GM12878 (cell line): Measurements from ENCODE around the gene CCNY. TPM values are rescaled to one million over a fixed set of nuclear protein-coding genes. Genes with fewer than 3 reads are reported as not detected.

Source experiments
- ATAC-seq: fragments of 200-7000 bp; cut with Tn5 transposase; 3 replicates; pipeline ENCODE4 v1.9.1; 2020; ENCODE audit warnings: mild to moderate bottlenecking, moderate library complexity
- BruUV-seq: library from RNA; stranded (reverse); fragments of 400-500 nt; replicated peaks from 2 replicates; lab custom pipeline; 2021; lab: Mats Ljungman, UMichigan
- CTCF ChIA-PET: fragments of 300-600 bp; sonication (Branson Sonifier 250); formaldehyde crosslinking; extraction: SDS; loops from one replicate; lab custom pipeline; 2021; ENCODE audit warnings: inconsistent platforms; lab: Yijun Ruan, JAX
- POLR2A ChIA-PET: fragments of 350-600 bp; formaldehyde crosslinking; extraction: SDS; loops from one replicate; lab custom pipeline; 2021; ENCODE audit warnings: inconsistent platforms; lab: Charles Lee
- RAD21 ChIA-PET: fragments of 300-600 bp; sonication (Branson Sonifier 250); formaldehyde crosslinking; loops from one replicate; lab custom pipeline; 2023; ENCODE audit warnings: antibody characterized with exemption; ENCODE audit not compliant: unreplicated experiment; lab: Charles Lee
- SMC1A ChIA-PET: fragments of 300-600 bp; sonication (Branson Sonifier 250); formaldehyde crosslinking; loops from one replicate; lab custom pipeline; 2023; ENCODE audit not compliant: unreplicated experiment, uncharacterized antibody; lab: Charles Lee
- DNase-seq: peaks from one replicate; pipeline ENCODE4 v3.0.0-alpha.2; 2011; ENCODE audit warnings: low read depth, low spot score
- FAIRE-seq: peaks from 3 replicates; lab custom pipeline; 2011; peaks lifted over from hg19 to GRCh38; lab: Jason Lieb, UNC
- H2AFZ ChIP-seq: 2 replicates; pipeline ENCODE4 v1.6.0; 2011; ENCODE audit warnings: low read depth, low read length, control low read depth; ENCODE audit not compliant: control insufficient read depth
- H3K27ac ChIP-seq: 2 replicates; pipeline ENCODE4 v1.5.1; 2011; ENCODE audit warnings: control low read depth; ENCODE audit not compliant: control insufficient read depth, insufficient read depth
- H3K27me3 ChIP-seq, 2 experiments: replicated peaks in 1 of 2; 2 replicates each; pipeline versions ENCODE4 v1.6.0 to v1.6.1; 2011; ENCODE audit warnings: low read length in 1 of 2; ENCODE audit not compliant: control insufficient read depth in 2 of 2, insufficient read depth in 2 of 2
- H3K36me3 ChIP-seq, 2 experiments: 2 replicates each; pipeline ENCODE4 v1.5.1; 2011; ENCODE audit warnings: low read length in 1 of 2; ENCODE audit not compliant: control insufficient read depth in 2 of 2, insufficient read depth in 2 of 2
- H3K4me1 ChIP-seq: 2 replicates; pipeline ENCODE4 v1.6.1; 2011; ENCODE audit warnings: mild to moderate bottlenecking, low read length, moderate library complexity, mixed read lengths; ENCODE audit not compliant: control insufficient read depth, insufficient read depth
- H3K4me2 ChIP-seq: 2 replicates; pipeline ENCODE4 v1.6.0; 2011; ENCODE audit warnings: control low read depth; ENCODE audit not compliant: control insufficient read depth, insufficient read depth
- H3K4me3 ChIP-seq: fragments of 200-600 bp; sonication (generic); 2 replicates; pipeline ENCODE4 v1.5.1; 2016
- H3K79me2 ChIP-seq: 2 replicates; pipeline ENCODE4 v1.6.0; 2011; ENCODE audit warnings: low read length; ENCODE audit not compliant: control insufficient read depth, insufficient read depth
- H3K9ac ChIP-seq: 2 replicates; pipeline ENCODE4 v1.8.0; 2011; ENCODE audit warnings: low read length, control low read depth, mixed read lengths; ENCODE audit not compliant: control insufficient read depth, insufficient read depth
- H3K9me3 ChIP-seq: replicated peaks from 3 replicates; pipeline ENCODE4 v1.5.1; 2011; ENCODE audit warnings: mild to moderate bottlenecking, low read length; ENCODE audit not compliant: control insufficient read depth, insufficient read depth
- H4K20me1 ChIP-seq: 2 replicates; pipeline ENCODE4 v1.6.0; 2011; ENCODE audit not compliant: control insufficient read depth, insufficient read depth
- BRCA1 ChIP-seq: IDR thresholded peaks from 2 replicates; pipeline ENCODE4 v1.6.1; 2011; ENCODE audit warnings: low read depth, low read length, improper control_type of control experiment
- ETV6 ChIP-seq, 2 experiments: fragments of 450-650 bp in 1 of 2; IDR thresholded peaks in 1 of 2; conservative IDR thresholded peaks in 1 of 2; 2 replicates each; pipeline ENCODE4 v1.6.1; 2014; ENCODE audit warnings: antibody characterized with exemption in 1 of 2, borderline replicate concordance in 1 of 2, low read depth in 1 of 2, mild to moderate bottlenecking in 1 of 2, moderate library complexity in 1 of 2
- KDM1A ChIP-seq: fragments of 200-600 bp; sonication (generic); IDR thresholded peaks from 2 replicates; pipeline ENCODE4 v1.6.1; 2016; ENCODE audit warnings: borderline replicate concordance
- MEF2B ChIP-seq: fragments of 450-650 bp; IDR thresholded peaks from 2 replicates; pipeline ENCODE4 v1.6.1; 2018; ENCODE audit warnings: mild to moderate bottlenecking, moderate library complexity; ENCODE audit not compliant: partially characterized antibody, poor library complexity, severe bottlenecking
- MYB ChIP-seq: fragments of 150-350 bp; IDR thresholded peaks from 2 replicates; pipeline ENCODE4 v1.6.1; 2014; ENCODE audit warnings: mild to moderate bottlenecking, low read depth, low read length, borderline replicate concordance
- PML ChIP-seq: IDR thresholded peaks from 2 replicates; pipeline ENCODE4 v1.6.1; 2012; ENCODE audit warnings: low read length, inconsistent platforms
- POU2F2 ChIP-seq: IDR thresholded peaks from 3 replicates; pipeline ENCODE4 v1.6.1; 2011; ENCODE audit warnings: low read depth, mild to moderate bottlenecking, low read length, borderline replicate concordance
- RFX5 ChIP-seq: IDR thresholded peaks from 2 replicates; pipeline ENCODE4 v1.6.1; 2011; ENCODE audit warnings: low read depth, low read length, improper control_type of control experiment
- RUNX3 ChIP-seq: IDR thresholded peaks from 2 replicates; pipeline ENCODE4 v1.6.1; 2012; ENCODE audit warnings: low read length, inconsistent platforms
- SIN3A ChIP-seq: IDR thresholded peaks from 2 replicates; pipeline ENCODE4 v1.6.1; 2012; ENCODE audit warnings: low read depth, low read length, improper control_type of control experiment
- SMAD5 ChIP-seq: IDR thresholded peaks from 2 replicates; pipeline ENCODE4 v1.6.1; 2016; ENCODE audit warnings: antibody characterized with exemption, low read depth
- ZNF687 ChIP-seq: fragments of 450-650 bp; IDR thresholded peaks from 2 replicates; pipeline ENCODE4 v1.6.1; 2017; ENCODE audit warnings: mild to moderate bottlenecking, moderate library complexity
- WGBS: methylation state at CpG from one replicate; pipeline ENCODE4 v1.1.6; 2016; ENCODE audit warnings: low lambda C conversion rate; ENCODE audit not compliant: insufficient replicate concordance, insufficient coverage; ENCODE audit errors: missing lambda C conversion rate; 5-methylcytosine and 5-hydroxymethylcytosine counted together
- in situ Hi-C: fragments of 300-500 bp; cut with MboI; formaldehyde crosslinking; loops from 9 replicates; pipeline ENCODE4 v1.14.3; 2018; ENCODE audit warnings: mixed read lengths
- intact Hi-C: fragments of 100-400 bp; cut with micrococcal nuclease; formaldehyde crosslinking; loops from one replicate; pipeline ENCODE4 v1.14.2; 2022; ENCODE audit not compliant: unreplicated experiment
- polyA plus RNA-seq, 11 experiments: library from polyadenylated mRNA; depleted of rRNA in 4 of 11; unstranded in 6 of 11; stranded (reverse) in 5 of 11; fragments of >200 nt; fragmentation: Nextera tagmentation in 4 of 11; fragmentation: Illumina TruSeq in 1 of 11; extraction: Ambion mirVana in 4 of 11; extraction: Trizol in 1 of 11; gene quantifications; 1 replicate in 1 of 11; 2 replicates in 10 of 11; pipeline versions ENCODE4 v1.2.1 to v1.2.3, GENCODE V29; 2011 to 2016; ENCODE audit warnings: inconsistent platforms in 2 of 11, missing spikeins in 2 of 11, low read depth in 1 of 11
- total RNA-seq, 4 experiments: library from RNA; depleted of rRNA in 3 of 4; stranded (reverse); fragments of >200 nt in 3 of 4; fragmentation: Illumina TruSeq in 1 of 4; extraction: Trizol in 1 of 4; gene quantifications; 2 replicates each; pipeline versions ENCODE4 v1.2.1 to v1.2.3, GENCODE V29; 2013 to 2021
- TF ChIP-seq, protein P1 (sequence below): fragments of 450-650 bp; IDR thresholded peaks from 2 replicates; pipeline ENCODE4 v1.6.1; 2017; ENCODE audit warnings: antibody characterized with exemption, mild to moderate bottlenecking, moderate library complexity

CCNY gene
- total and polyA plus RNA-seq, 10 of the 15 experiments (the other 5 are each of a cell fraction or from before 2014, with no cell fraction given): 3.6 to 50.0 (median 26.1) TPM

- in situ Hi-C loops: no loop called here
- 48% methylated on average over 12 of the region's 12 CpGs for WGBS
- FAIRE-seq: no peak
These were observed 243.6 kb downstream of the CCNY start for GRCh38 chr10:35579726-35580422.

More at GRCh38 chr10:35579726-35580422, 243.6 kb downstream of the CCNY start:
- Histone ChIP-seq H2AFZ (no peak overlapping the region), H3K4me2 (no peak overlapping the region), H4K20me1 (no peaks in the 10 kb centered on the region), H3K27me3 (no peaks in the 10 kb centered on the region), H3K9ac (no peak overlapping the region), H3K4me3 (no peak overlapping the region), H3K79me2 (no peaks in the 10 kb centered on the region), H3K36me3 (no peaks in the 10 kb centered on the region), H3K4me1 (no peaks in the 10 kb centered on the region), H3K9me3 (no peaks in the 10 kb centered on the region), H3K27ac (no peak overlapping the region)
- TF ChIP-seq ZNF687 (no peak), RUNX3 (no peak), RFX5 (no peak), SMAD5 (no peak), ETV6 (conservative IDR thresholded peaks at IDR 0.05 in 1 of 2, IDR thresholded peaks at IDR 0.05 in 1 of 2; ENCODE audit: borderline replicate concordance in 1 of 2, low read depth in 1 of 2) (no peak), POU2F2 (no peak), BRCA1 (no peak), KDM1A (no peak), MYB (no peak), PML (no peak), SIN3A (no peak), MEF2B (no peak)
- TF ChIP-seq, protein P1, sequence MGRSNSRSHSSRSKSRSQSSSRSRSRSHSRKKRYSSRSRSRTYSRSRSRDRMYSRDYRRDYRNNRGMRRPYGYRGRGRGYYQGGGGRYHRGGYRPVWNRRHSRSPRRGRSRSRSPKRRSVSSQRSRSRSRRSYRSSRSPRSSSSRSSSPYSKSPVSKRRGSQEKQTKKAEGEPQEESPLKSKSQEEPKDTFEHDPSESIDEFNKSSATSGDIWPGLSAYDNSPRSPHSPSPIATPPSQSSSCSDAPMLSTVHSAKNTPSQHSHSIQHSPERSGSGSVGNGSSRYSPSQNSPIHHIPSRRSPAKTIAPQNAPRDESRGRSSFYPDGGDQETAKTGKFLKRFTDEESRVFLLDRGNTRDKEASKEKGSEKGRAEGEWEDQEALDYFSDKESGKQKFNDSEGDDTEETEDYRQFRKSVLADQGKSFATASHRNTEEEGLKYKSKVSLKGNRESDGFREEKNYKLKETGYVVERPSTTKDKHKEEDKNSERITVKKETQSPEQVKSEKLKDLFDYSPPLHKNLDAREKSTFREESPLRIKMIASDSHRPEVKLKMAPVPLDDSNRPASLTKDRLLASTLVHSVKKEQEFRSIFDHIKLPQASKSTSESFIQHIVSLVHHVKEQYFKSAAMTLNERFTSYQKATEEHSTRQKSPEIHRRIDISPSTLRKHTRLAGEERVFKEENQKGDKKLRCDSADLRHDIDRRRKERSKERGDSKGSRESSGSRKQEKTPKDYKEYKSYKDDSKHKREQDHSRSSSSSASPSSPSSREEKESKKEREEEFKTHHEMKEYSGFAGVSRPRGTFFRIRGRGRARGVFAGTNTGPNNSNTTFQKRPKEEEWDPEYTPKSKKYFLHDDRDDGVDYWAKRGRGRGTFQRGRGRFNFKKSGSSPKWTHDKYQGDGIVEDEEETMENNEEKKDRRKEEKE: no peak
- intact Hi-C loops: no loop called here
- ChIA-PET RAD21 (interaction anchor here (0.9 kb wide), 1 partner anchor 340 kb away, joined by 3 read pairs; no protein-coding TSS in a partner anchor), SMC1A (interaction anchor here (1.3 kb wide), 1 partner anchor 17 kb away, joined by 4 read pairs; no protein-coding TSS in a partner anchor), POLR2A (no interaction called here), CTCF (interaction anchor here (0.6 to 1.6 kb wide), 5 partner anchors 9 to 631 kb away, joined by 3 to 8 read pairs (median 3); no protein-coding TSS in a partner anchor)
- DNase-seq (no peak), ATAC-seq (no peak)
- BruUV-seq: no TSS peak
